ENCODE results near the gene C20orf202. TPM values are rescaled to one million over a fixed set of nuclear protein-coding genes. Genes with fewer than 3 reads are reported as not detected.

C20orf202 gene
- polyA plus RNA-seq, 1 of the 3 experiments (the other 2 are of a cell fraction), result not detected

DNA sequence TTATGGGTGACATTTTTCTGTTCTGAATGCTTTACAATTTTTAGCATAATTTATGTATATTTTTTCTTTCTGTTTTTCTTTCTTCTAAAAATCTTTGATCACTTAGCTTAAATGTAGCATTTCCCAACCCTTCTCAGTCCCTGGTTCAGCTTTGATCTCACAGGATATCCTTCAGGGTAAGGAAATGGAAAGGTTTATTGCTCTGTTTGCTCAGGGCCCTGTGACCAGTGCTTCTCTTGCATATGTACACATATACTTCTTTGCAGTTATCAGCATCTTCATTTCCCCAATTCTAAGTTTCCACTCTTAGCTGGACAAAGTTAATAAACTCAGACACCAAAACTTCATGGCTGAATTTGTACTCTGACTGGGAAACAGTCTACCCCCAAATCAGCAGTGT, 49.0 kb upstream of the C20orf202 start (continued):
- TF ChIP-seq TEAD4 (IDR thresholded peaks at IDR 0.05; ENCODE audit: borderline replicate concordance, insufficient read depth) (no peak), EP300 (IDR thresholded peaks at IDR 0.05; ENCODE audit: borderline replicate concordance in 1 of 2, low read depth in 1 of 2, low read length in 1 of 2) (no peak), RFX5 (IDR thresholded peaks at IDR 0.05; ENCODE audit: low read length) (no peak)
- TF ChIP-seq, protein P1, sequence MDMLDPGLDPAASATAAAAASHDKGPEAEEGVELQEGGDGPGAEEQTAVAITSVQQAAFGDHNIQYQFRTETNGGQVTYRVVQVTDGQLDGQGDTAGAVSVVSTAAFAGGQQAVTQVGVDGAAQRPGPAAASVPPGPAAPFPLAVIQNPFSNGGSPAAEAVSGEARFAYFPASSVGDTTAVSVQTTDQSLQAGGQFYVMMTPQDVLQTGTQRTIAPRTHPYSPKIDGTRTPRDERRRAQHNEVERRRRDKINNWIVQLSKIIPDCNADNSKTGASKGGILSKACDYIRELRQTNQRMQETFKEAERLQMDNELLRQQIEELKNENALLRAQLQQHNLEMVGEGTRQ (IDR thresholded peaks at IDR 0.05; ENCODE audit: borderline replicate concordance, low read depth, low read length), result no peak
- TF ChIP-seq, protein P2, sequence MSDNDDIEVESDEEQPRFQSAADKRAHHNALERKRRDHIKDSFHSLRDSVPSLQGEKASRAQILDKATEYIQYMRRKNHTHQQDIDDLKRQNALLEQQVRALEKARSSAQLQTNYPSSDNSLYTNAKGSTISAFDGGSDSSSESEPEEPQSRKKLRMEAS (IDR thresholded peaks at IDR 0.05; ENCODE audit: low read depth), result no peak

DNA sequence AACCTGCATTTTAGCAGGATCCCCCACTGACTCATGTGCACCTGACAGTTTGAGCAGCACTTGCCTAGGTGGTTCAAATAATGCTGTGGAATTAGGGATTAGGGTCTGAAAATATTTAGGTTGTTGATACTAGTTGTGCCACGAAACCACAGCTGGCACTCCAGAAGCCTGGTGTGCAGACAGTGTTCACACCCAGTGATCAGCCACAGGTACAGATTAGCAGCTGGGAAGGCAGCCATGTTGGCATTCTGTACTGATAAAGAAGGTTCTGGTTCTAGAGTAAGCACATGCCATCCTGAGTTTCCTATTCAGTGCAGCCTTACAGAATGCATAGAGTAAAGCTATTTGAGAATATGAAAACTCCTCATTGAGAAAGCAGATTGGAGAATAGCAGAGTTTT, 48.6 kb upstream of the C20orf202 start:
- no peak overlapping the region for H3K9ac ChIP-seq
- H3K9me3 ChIP-seq, result no peaks in the 10 kb centered on the region
- no peak overlapping the region for H3K27ac ChIP-seq (ENCODE audit: low read depth in 2 of 2, low read length in 1 of 2)
- H3K4me3 ChIP-seq (ENCODE audit: low read depth in 2 of 2, low read length in 1 of 2), result no peak overlapping the region
- ChIA-PET POLR2A (no interaction called here), CTCF (interaction anchor here (1.0 to 1.4 kb wide), 2 partner anchors 11 to 46 kb away, joined by 4 to 5 read pairs; no protein-coding TSS in a partner anchor)
- TF ChIP-seq GABPA (IDR thresholded peaks at IDR 0.05; ENCODE audit: low read depth) (no peak), SIN3A (IDR thresholded peaks at IDR 0.05; ENCODE audit: borderline replicate concordance, low read depth, low read length) (no peak), FOXM1 (IDR thresholded peaks at IDR 0.05; ENCODE audit: low read depth) (no peak), ELF1 (IDR thresholded peaks at IDR 0.05) (no peak)
- TF ChIP-seq, protein P3, sequence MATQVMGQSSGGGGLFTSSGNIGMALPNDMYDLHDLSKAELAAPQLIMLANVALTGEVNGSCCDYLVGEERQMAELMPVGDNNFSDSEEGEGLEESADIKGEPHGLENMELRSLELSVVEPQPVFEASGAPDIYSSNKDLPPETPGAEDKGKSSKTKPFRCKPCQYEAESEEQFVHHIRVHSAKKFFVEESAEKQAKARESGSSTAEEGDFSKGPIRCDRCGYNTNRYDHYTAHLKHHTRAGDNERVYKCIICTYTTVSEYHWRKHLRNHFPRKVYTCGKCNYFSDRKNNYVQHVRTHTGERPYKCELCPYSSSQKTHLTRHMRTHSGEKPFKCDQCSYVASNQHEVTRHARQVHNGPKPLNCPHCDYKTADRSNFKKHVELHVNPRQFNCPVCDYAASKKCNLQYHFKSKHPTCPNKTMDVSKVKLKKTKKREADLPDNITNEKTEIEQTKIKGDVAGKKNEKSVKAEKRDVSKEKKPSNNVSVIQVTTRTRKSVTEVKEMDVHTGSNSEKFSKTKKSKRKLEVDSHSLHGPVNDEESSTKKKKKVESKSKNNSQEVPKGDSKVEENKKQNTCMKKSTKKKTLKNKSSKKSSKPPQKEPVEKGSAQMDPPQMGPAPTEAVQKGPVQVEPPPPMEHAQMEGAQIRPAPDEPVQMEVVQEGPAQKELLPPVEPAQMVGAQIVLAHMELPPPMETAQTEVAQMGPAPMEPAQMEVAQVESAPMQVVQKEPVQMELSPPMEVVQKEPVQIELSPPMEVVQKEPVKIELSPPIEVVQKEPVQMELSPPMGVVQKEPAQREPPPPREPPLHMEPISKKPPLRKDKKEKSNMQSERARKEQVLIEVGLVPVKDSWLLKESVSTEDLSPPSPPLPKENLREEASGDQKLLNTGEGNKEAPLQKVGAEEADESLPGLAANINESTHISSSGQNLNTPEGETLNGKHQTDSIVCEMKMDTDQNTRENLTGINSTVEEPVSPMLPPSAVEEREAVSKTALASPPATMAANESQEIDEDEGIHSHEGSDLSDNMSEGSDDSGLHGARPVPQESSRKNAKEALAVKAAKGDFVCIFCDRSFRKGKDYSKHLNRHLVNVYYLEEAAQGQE (IDR thresholded peaks at IDR 0.05; ENCODE audit: low read depth, low read length), result no peak
- TF ChIP-seq, protein P4, sequence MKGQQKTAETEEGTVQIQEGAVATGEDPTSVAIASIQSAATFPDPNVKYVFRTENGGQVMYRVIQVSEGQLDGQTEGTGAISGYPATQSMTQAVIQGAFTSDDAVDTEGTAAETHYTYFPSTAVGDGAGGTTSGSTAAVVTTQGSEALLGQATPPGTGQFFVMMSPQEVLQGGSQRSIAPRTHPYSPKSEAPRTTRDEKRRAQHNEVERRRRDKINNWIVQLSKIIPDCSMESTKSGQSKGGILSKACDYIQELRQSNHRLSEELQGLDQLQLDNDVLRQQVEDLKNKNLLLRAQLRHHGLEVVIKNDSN (IDR thresholded peaks at IDR 0.05; ENCODE audit: borderline replicate concordance, low read depth), result no peak
- H4K20me1 ChIP-seq (ENCODE audit: insufficient read depth), result no peaks in the 10 kb centered on the region
- peaks cover 11% of the 10 kb centered on the region; the same call in 1 of the 2 replicates for H3K79me2 ChIP-seq (ENCODE audit: insufficient read depth)
- H2AFZ ChIP-seq (ENCODE audit: low read depth), result no peak overlapping the region
- no peaks in the 10 kb centered on the region for H3K9me2 ChIP-seq
- peaks cover 38 to 63% of the 10 kb centered on the region in 2 experiments for H3K36me3 ChIP-seq (replicated peaks in 1 of 2; ENCODE audit: control insufficient read depth in 1 of 2, insufficient read depth in 2 of 2, low read length in 1 of 2)
- WGBS (ENCODE audit: low lambda C conversion rate), result 100% methylated on average over 1 of the region's 1 CpG
- no peaks in the 10 kb centered on the region for H3K27me3 ChIP-seq (ENCODE audit: insufficient read depth)
- H3K4me1 ChIP-seq (ENCODE audit: control insufficient read depth in 1 of 2, insufficient read depth in 2 of 2, low read depth in 1 of 2, low read length in 1 of 2), result no peaks in the 10 kb centered on the region
- no peaks in the 10 kb centered on the region for H3F3A ChIP-seq (replicated peaks; ENCODE audit: insufficient read depth)
- DNase-seq, result no peak
- no peak overlapping the region for H3K4me2 ChIP-seq

Data from SK-N-SH (cell line).